ENCODE measurements around the gene ERVH48-1.
"Not testable (repeated sequence)": the region's sequence is repeated elsewhere in the genome, so short reads cannot be mapped to it uniquely, and the experiment has no call there.

The ERVH48-1 gene

DNA sequence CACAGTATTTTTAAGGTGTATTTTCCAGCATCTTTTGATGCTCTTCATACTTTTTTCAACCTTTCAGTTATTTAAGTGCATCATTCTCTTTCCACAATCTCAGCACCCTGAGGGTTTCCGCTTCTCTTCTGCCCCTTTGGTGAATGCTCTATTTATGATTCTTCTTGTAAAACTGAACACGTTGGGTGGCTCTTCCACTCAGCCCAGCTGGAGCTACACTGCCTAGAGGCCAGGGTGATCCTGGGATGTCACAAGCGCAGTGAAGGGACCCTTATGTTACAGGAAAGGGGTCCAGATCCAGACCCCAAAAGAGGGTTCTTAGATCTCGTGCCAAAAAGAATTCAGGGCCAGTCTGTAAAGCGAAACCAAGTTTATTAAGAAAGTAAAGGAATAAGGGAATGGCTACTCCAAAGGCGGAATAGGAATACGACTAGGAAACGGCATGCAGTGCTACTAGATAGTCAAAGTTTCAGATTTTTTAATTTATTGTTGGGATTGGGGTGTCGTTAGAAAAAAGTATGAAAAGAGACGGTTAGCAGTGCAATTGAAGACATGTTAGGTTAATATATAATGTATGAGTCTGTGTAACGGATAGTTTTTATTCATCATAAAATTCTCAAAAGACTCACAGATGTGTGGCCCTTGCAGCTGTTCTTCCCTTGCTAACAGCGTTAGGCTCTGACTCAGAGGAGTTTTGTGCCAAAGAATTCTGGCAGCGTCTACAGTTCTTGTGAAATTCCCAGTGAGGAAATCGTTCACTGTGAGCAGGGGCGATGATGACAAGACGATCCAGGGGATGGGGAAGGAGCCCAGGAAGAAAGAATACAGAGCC is 14.4 kb upstream of the ERVH48-1 start:
- peaks cover 7% of the 10 kb centered on the region for H3K27me3 Mint-ChIP-seq (ENCODE audit: low read depth, poor library complexity)
- H3K4me3 Mint-ChIP-seq: no peak overlapping the region
- TF ChIP-seq, protein P1, sequence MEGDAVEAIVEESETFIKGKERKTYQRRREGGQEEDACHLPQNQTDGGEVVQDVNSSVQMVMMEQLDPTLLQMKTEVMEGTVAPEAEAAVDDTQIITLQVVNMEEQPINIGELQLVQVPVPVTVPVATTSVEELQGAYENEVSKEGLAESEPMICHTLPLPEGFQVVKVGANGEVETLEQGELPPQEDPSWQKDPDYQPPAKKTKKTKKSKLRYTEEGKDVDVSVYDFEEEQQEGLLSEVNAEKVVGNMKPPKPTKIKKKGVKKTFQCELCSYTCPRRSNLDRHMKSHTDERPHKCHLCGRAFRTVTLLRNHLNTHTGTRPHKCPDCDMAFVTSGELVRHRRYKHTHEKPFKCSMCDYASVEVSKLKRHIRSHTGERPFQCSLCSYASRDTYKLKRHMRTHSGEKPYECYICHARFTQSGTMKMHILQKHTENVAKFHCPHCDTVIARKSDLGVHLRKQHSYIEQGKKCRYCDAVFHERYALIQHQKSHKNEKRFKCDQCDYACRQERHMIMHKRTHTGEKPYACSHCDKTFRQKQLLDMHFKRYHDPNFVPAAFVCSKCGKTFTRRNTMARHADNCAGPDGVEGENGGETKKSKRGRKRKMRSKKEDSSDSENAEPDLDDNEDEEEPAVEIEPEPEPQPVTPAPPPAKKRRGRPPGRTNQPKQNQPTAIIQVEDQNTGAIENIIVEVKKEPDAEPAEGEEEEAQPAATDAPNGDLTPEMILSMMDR (IDR thresholded peaks at IDR 0.05): no peak
- H3K4me1 Mint-ChIP-seq: peaks cover 21% of the 10 kb centered on the region
- DNase-seq: no peak
- no peaks in the 10 kb centered on the region for H3K36me3 Mint-ChIP-seq (ENCODE audit: low read depth)
- H3K27ac Mint-ChIP-seq: no peak overlapping the region
- no peaks in the 10 kb centered on the region for H3K9me3 Mint-ChIP-seq

DNA sequence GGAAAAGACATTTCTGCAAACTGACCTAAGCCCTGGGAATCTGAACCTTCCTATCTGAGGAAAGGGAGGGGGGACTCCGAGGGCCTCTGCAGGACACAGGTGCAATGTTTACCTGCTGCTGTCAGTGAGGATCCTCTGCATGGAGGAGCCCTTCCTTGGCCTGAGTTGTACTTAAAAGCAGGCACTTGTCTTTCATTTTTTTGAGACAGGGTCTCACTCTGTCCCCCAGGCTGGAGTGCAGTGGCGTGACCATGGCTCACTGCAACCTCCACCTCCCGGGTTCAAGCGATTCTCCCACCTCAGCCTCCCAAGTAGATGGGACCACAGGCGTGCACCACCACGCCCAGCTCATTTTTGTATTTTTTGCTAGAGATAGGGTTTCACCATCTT is 13.2 kb upstream of the ERVH48-1 start:
- not testable (repeated sequence) for H3K9me3 Mint-ChIP-seq; H3K27me3 Mint-ChIP-seq (ENCODE audit: low read depth, poor library complexity); DNase-seq; H3K36me3 Mint-ChIP-seq (ENCODE audit: low read depth); H3K4me3 Mint-ChIP-seq; H3K27ac Mint-ChIP-seq
- peaks cover 21% of the 10 kb centered on the region for H3K4me1 Mint-ChIP-seq

DNA sequence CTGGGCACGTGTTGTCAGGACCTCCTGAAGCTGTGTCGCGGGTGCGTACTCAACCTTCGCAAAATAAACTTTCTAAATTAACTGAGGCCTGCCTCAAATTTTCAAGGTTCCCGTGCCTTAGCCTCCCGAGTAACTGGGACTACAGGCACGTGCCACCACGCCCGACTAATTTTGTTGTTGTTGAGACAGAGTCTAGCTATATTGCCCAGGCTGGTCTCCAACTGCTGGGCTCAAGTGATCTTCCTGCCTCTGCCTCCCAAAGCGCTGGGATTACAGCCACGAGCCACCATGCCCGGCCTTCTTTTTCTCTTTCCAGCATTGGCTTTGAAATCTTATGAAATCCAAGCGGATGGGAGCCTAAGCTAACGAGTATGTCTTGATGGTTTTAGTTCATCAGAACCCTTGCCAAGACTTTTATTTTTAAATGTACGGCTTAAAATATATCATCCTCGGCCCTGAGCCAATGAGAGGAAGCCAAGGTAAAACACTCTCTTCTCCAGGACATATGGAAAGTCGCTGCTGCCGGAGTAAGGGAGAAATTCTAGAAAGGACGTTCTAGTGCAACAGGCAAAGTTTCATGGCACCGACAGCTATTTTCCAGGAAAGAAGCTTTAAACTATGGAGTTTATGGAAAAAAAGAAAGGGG is 12.7 kb upstream of the ERVH48-1 start:
- Mint-ChIP-seq H3K27ac (peak overlapping the region; percentile 94), H3K4me3 (no peak overlapping the region), H3K36me3 (ENCODE audit: low read depth) (no peaks in the 10 kb centered on the region), H3K4me1 (peaks cover 24% of the 10 kb centered on the region), H3K9me3 (no peaks in the 10 kb centered on the region), H3K27me3 (ENCODE audit: low read depth, poor library complexity) (peaks cover 7% of the 10 kb centered on the region)
- TF ChIP-seq, protein P1 (IDR thresholded peaks at IDR 0.05): no peak
- no peak for DNase-seq

DNA sequence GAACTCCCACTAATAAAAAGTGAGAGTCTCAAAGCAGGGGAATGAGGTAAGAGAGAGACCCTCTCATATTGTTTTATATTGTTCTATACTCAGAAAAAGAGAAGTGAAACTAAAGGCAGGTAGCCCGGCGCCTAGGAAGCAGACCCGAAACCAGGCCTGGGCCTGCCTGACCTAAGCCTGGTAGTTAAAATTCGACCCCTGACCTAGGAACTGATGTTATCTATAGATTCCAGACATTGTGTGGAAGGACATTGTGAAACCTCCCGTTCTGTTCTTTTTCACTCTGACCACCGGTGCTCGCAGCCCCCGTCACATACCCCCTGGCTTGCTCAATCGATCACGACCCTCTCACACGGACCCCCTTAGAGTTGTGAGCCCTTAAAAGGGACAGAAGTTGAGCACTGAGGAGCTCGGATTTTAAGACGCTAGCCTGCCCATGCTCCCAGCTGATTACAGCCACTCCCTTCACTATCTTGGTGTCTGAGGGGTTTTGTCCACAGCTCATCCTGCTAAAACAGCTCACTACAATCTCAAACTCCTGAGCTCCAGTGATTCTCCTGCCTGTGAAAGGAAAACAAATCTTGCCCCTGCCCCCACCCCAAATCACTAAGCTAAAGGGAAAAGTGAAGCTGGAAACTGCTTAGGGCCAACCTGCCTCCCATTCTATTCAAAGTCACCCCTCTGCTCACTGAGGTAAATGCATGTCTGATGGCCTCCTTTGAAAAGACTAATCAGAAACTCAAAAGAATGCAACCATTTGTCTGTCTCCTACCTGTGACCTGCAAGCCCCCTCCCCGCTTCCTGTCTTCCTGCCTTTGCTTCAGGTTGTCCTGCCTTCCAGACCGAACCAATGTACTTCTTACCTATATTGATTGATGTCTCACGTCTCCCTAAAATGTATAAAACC is 11.9 kb upstream of the ERVH48-1 start:
- H3K4me3 Mint-ChIP-seq: peak overlapping the region; percentile 15
- peaks cover 32% of the 10 kb centered on the region for H3K4me1 Mint-ChIP-seq
- not testable (repeated sequence) for DNase-seq; H3K9me3 Mint-ChIP-seq; H3K36me3 Mint-ChIP-seq (ENCODE audit: low read depth); H3K27me3 Mint-ChIP-seq (ENCODE audit: low read depth, poor library complexity)
- peak overlapping the region; percentile 94 for H3K27ac Mint-ChIP-seq

DNA sequence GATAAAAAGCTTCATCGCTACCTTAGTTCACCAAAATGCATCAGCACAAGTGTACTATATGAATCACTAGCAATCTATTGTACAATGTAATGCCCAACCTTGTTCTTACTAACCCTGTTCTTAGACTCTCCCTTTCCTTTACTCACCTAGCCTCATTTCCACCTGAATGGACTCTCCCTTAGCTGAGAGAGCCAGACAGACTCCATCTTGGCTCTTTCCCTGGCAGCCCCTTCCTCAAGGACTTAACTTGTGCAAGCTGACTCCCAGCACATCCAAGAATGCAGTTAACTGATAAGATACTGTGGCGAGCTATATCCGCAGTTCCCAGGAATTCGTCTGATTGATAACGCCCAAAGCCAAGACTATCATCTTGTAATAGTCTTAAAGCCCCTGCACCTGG is 10.9 kb upstream of the ERVH48-1 start:
- not testable (repeated sequence) for H3K36me3 Mint-ChIP-seq (ENCODE audit: low read depth); H3K9me3 Mint-ChIP-seq; H3K27me3 Mint-ChIP-seq (ENCODE audit: low read depth, poor library complexity); H3K4me3 Mint-ChIP-seq; DNase-seq
- Mint-ChIP-seq H3K27ac (peak overlapping the region; percentile 18), H3K4me1 (peaks cover 41% of the 10 kb centered on the region)

DNA sequence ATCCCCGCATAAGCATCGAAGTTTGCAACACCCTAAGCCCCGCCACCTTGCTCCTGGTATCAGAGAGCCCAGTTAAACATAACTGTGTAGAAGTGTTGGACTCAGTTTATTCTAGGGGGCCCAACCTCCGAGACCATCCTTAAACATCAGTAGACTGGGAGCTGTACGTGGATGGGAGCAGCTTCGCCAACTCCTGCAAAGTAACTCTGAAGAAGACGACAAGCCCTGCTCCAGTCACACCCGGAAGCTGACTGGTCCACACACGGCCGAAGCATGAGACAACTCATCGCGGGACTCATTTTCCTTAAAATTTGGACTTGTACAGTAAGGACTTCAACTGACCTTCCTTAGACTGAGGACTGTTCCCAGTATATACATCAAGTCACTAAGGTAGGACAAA is 8.5 kb upstream of the ERVH48-1 start:
- H3K27ac Mint-ChIP-seq: not testable (repeated sequence)
- peaks cover 48% of the 10 kb centered on the region for H3K4me1 Mint-ChIP-seq

DNA sequence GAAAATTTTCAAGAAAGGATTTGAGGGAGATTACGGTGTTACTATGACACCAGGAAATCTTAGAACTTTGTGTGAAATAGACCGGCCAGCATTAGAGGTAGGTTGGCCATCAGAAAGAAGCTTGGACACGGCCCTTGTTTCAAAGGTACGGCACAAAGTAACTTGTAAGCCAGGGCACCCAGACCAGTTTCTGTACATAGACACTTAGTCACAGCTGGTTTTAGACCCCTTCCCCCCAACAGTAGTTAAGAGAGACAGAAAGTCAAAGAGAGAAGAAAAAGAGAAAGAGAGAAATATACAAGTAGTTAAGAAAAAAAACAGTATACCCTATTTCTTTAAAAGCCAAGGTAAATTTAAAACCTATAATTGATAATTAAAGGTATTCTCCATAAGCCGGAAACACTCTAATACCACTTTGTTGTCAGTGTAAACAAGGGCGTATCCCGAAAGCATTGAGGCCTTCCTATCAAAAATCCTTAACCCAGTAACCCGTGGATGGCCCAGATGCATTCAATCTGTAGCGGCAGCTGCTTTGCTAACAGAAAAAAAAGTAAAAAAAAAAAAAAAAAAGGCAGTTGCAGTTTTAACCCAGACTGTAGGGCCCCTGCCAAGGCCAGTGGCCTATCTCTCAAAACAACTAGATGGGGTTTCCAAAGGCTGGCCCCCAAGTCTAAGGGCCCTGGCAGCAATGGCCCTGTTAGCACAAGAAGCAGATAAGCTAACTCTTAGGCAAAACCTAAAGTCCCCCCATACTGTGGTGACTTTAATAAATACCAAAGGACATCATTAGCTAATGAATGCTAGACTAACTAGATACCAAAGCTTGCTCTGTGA is 7.9 kb upstream of the ERVH48-1 start:
- not testable (repeated sequence) for DNase-seq; H3K4me3 Mint-ChIP-seq; H3K36me3 Mint-ChIP-seq (ENCODE audit: low read depth); H3K27me3 Mint-ChIP-seq (ENCODE audit: low read depth, poor library complexity); H3K9me3 Mint-ChIP-seq
- Mint-ChIP-seq H3K27ac (peak overlapping the region; percentile 87), H3K4me1 (peaks cover 48% of the 10 kb centered on the region)

More for the DNA sequence above, 8.5 kb upstream of the ERVH48-1 start:
- not testable (repeated sequence) for H3K27me3 Mint-ChIP-seq (ENCODE audit: low read depth, poor library complexity); H3K9me3 Mint-ChIP-seq; H3K4me3 Mint-ChIP-seq; H3K36me3 Mint-ChIP-seq (ENCODE audit: low read depth); DNase-seq

DNA sequence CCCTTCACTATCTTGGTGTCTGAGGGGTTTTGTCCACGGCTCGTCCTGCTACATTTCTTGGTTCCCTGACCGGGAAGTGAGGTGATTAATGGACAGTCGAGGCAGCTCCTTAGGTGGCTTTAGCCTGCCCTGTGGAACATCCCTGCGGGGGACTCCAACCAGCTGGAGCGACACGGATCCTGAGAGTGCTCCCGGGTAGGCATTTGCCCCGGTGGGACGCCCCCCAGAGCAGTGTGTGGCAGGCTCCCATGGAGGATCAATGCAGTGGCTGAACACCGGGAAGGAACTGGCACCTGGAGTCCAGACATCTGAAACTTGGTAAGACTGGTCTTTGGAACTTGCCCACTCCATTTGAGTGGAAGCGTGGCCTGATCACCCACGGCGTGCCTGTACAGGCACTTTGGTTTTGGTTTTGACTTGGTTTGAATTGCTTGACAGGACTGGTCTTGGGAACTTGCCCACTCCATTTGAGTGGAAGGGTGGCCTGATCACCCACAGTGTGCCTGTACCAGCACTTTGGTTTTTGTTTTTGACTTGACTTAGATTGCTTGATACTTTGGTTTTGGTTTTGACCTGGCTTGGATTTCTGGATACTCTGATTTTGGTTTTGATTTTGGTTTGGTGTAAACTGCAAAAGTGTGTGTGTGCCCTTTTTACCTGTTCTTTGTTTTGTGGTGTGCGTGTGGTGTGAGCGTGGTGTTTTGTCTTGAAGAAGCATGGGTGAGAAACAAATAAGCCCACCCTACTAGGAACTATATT is 7.1 kb upstream of the ERVH48-1 start:
- H3K9me3 Mint-ChIP-seq; H3K36me3 Mint-ChIP-seq (ENCODE audit: low read depth); H3K4me3 Mint-ChIP-seq; H3K27me3 Mint-ChIP-seq (ENCODE audit: low read depth, poor library complexity); DNase-seq: not testable (repeated sequence)
- Mint-ChIP-seq H3K4me1 (peaks cover 43% of the 10 kb centered on the region), H3K27ac (peak overlapping the region; percentile 87)

Measured in nephron progenitor cell (in vitro differentiated cells).